BLaER1 treated with 17β-estradiol and CSF1 and Interleukin-3, amounts not matched to agents 10 nM and 100 nM (cell line): ENCODE results near the gene SETMAR.

Source experiments
- H3K27ac ChIP-seq, 11 experiments: shearing (Covaris generic); formaldehyde crosslinking; 2 replicates each; pipeline ENCODE4 v1.8.1; 2022
- H3K27me3 ChIP-seq, 11 experiments: shearing (Covaris generic); formaldehyde crosslinking; 2 replicates each; pipeline ENCODE4 v1.8.1; 2022
- H3K36me3 ChIP-seq, 11 experiments: shearing (Covaris generic); formaldehyde crosslinking; 2 replicates each; pipeline ENCODE4 v1.8.1; 2022
- H3K4me1 ChIP-seq, 10 experiments: shearing (Covaris generic); formaldehyde crosslinking; 2 replicates each; pipeline ENCODE4 v1.8.1; 2022
- H3K4me2 ChIP-seq, 11 experiments: shearing (Covaris generic); formaldehyde crosslinking; 2 replicates each; pipeline ENCODE4 v1.8.1; 2022
- H3K4me3 ChIP-seq, 10 experiments: shearing (Covaris generic); formaldehyde crosslinking; 2 replicates each; pipeline ENCODE4 v1.8.1; 2022
- H3K9ac ChIP-seq, 11 experiments: shearing (Covaris generic); formaldehyde crosslinking; 2 replicates each; pipeline ENCODE4 v1.8.1; 2022
- H3K9me3 ChIP-seq, 11 experiments: shearing (Covaris generic); formaldehyde crosslinking; replicated peaks in 1 of 11; 2 replicates each; pipeline ENCODE4 v1.8.1; 2022
- H4K20me1 ChIP-seq, 11 experiments: shearing (Covaris generic); formaldehyde crosslinking; 2 replicates each; pipeline ENCODE4 v1.8.1; 2022
- Cebpa-rat ChIP-seq, 11 experiments: shearing (Covaris generic); IDR thresholded peaks; 2 replicates each; pipeline ENCODE4 v1.8.1; 2022

SETMAR gene

DNA sequence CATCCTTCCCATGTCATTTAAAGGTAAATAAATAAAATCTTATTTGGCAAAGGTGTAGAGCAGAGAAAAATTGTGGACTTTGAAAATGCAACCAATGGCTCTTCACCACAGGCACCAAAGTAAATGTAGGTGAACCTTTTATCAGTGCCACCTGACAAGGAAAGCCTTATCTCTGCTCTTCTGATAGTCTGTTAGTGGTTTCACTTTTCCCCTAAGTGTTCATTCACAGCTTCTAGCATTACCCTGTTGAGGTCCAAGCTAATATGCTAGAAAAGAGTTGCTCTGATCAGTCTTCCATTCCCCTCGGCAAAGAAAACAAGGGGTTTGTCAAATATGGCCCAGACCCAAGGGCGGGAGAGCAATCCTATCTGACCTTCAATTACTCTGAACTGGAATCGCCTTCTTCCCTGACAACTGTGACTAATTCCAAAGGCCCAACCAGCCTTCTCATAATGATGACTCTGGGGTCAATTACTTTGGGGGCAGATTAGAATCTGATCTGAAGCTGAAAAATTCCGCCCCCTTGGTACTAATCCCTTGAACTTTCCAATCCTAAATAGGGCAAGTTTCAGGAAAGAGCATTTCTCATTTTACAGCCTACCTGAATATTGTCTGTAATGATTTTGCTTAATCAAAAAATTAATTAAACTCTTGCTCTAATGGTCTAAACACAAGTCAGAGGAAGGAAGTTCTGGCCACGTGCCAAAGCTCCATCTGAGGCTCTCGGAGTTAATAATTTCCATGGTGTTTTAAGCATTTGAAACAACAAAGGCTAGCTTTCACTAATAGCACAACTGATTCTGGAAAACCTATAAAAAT is 52.4 kb downstream of the SETMAR start:
- Histone ChIP-seq H3K9me3 (no peaks in the 10 kb centered on the region), H3K9ac (no peak overlapping the region), H3K36me3 (peaks cover 0 to 29% (median 0%) of the 10 kb centered on the region in 11 experiments; a peak in 4 of 22 replicates), H3K4me3 (no peak overlapping the region), H3K27ac (no peak overlapping the region), H4K20me1 (no peaks in the 10 kb centered on the region), H3K4me2 (no peak overlapping the region), H3K27me3 (no peaks in the 10 kb centered on the region), H3K4me1 (peaks cover 0 to 13% (median 0%) of the 10 kb centered on the region in 10 experiments; a peak in 8 of 20 replicates)
- no peak for TF ChIP-seq Cebpa-rat (IDR thresholded peaks at IDR 0.05)

DNA sequence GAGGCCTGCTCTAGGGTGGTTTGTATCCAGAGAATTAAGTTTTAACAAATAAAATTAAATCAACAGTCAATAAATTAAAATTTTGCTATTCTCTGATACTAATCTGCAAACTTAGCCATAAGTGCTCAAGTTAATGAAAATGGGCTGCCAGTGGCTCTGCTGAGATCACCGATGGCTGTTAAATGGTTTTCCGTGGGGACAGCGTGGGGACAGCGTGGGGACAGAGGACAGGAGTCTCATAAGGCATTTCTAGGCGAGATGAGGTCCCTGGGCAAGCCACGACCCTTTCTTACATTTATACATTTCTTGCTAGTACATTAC is 53.0 kb downstream of the SETMAR start:
- TF ChIP-seq Cebpa-rat (IDR thresholded peaks at IDR 0.05) = no peak
- Histone ChIP-seq H3K27ac (no peak overlapping the region), H3K27me3 (no peaks in the 10 kb centered on the region), H3K9ac (no peak overlapping the region), H3K4me3 (no peak overlapping the region), H3K36me3 (peaks cover 0 to 33% (median 0%) of the 10 kb centered on the region in 11 experiments; a peak in 5 of 22 replicates), H4K20me1 (no peaks in the 10 kb centered on the region), H3K4me1 (peaks cover 0 to 10% (median 0%) of the 10 kb centered on the region in 10 experiments; a peak in 8 of 20 replicates), H3K9me3 (no peaks in the 10 kb centered on the region), H3K4me2 (no peak overlapping the region)

DNA sequence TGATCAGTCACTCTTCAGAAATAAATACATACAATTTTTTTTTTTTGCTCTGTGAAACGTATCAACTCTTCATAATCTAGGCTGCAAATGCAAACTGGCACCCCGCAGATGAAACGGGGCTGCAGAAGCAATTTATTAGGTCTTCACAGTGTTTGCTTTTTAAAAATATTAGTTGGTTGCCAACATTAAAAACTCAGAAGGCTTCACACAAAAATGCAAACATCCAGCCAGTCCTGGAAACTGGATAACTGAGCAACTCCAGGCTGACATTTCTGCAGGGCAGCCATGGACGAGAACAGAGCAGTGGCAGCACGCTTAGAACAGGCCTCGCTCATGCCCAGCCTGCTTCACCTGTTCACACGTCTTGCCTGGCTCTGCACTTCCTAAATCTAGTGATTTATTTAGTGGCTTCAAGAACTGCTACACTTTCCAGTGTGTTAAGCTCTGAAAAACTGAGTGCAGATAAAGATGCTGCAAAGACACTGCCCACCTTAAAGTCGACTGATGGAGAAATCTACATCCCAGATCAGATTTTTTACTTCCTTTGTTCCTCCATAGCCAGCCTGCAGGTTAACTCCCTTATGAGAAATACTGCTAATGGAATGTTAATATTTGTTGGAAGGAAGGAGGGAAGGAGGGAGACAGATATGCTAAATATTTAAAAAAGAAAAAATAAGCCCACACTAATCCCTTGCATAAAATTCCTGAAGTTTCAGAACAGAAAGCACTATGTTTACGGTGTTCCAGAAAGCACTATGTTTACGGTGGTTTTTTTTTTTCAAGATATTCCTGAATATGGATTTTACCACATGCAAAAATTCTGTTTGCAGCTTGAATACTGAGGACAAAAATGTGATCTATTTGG is 53.6 kb downstream of the SETMAR start:
- no peaks in the 10 kb centered on the region for H3K27me3 ChIP-seq
- no peaks in the 10 kb centered on the region for H3K9me3 ChIP-seq
- H3K4me1 ChIP-seq = peaks cover 0 to 4% (median 0%) of the 10 kb centered on the region in 10 experiments; a peak in 4 of 20 replicates
- TF ChIP-seq Cebpa-rat (IDR thresholded peaks at IDR 0.05) = no peak
- no peaks in the 10 kb centered on the region for H4K20me1 ChIP-seq
- H3K4me2 ChIP-seq = no peak overlapping the region
- H3K27ac ChIP-seq = no peak overlapping the region
- H3K36me3 ChIP-seq = peaks cover 0 to 39% (median 4%) of the 10 kb centered on the region in 11 experiments; a peak in 13 of 22 replicates
- H3K9ac ChIP-seq = no peak overlapping the region
- no peak overlapping the region for H3K4me3 ChIP-seq

DNA sequence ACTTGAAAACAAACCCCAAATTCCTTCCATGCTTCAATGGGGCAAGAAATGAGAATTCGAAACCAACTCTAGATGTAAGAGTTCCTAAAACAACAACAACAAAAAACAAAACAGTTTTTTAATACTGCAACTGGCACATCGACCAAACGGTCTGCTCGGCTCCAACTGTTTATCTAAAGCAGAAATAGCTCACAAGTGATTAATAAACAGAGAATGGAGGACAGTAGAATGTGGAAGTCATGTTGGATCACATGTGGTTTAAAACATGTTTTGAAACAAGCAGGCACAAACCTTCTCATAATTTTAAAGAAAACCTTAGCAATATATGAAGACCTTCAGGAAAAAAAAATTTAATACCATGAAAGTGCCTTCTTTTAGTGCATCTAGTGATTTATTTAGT is 55.1 kb downstream of the SETMAR start:
- Histone ChIP-seq H4K20me1 (no peaks in the 10 kb centered on the region), H3K9ac (no peak overlapping the region), H3K9me3 (no peaks in the 10 kb centered on the region), H3K4me1 (no peaks in the 10 kb centered on the region), H3K27ac (no peak overlapping the region), H3K4me3 (no peak overlapping the region), H3K27me3 (no peaks in the 10 kb centered on the region), H3K4me2 (no peak overlapping the region), H3K36me3 (peaks cover 0 to 50% (median 8%) of the 10 kb centered on the region in 11 experiments; a peak in 14 of 22 replicates)
- no peak for TF ChIP-seq Cebpa-rat (IDR thresholded peaks at IDR 0.05)

DNA sequence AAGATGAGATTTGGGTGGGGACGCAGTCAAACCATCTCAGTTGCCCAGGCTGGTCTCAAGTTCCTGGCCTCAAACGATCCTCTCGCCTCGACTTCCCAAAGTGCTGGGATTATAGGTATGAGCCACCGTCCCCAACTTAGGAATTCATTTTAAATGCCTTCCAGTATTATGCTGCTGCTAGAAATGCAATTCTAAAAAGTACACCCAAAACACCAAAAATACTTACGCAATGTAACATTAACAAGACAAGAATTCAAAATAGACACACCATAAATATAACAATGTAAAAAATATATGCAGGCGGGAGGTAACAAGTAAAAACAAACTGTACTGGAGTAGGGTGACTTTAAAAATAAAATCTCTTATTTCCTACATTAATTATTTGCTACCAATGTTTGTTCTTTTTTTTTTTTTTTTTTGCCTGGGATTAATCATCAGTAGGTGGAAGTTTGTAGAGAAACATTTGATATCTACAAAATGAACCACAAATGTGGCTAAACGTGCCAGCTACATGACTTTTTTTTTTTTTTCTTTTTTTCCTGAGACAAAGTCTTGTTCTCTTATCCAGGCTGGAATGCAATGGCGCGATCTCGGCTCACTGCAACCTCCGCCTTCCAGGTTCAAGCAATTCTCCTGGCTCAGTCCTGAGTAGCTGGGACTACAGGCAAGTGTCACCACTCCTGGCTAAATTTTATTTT is 56.8 kb downstream of the SETMAR start:
- H3K4me1 ChIP-seq = no peaks in the 10 kb centered on the region
- H3K4me2 ChIP-seq = no peak overlapping the region
- H3K27me3 ChIP-seq = no peaks in the 10 kb centered on the region
- no peak overlapping the region for H3K4me3 ChIP-seq
- no peak overlapping the region for H3K9ac ChIP-seq
- no peaks in the 10 kb centered on the region for H3K9me3 ChIP-seq
- H4K20me1 ChIP-seq = no peaks in the 10 kb centered on the region
- H3K36me3 ChIP-seq = peaks cover 0 to 46% (median 8%) of the 10 kb centered on the region in 11 experiments; a peak in 14 of 22 replicates
- H3K27ac ChIP-seq = no peak overlapping the region
- TF ChIP-seq Cebpa-rat (IDR thresholded peaks at IDR 0.05) = no peak

DNA sequence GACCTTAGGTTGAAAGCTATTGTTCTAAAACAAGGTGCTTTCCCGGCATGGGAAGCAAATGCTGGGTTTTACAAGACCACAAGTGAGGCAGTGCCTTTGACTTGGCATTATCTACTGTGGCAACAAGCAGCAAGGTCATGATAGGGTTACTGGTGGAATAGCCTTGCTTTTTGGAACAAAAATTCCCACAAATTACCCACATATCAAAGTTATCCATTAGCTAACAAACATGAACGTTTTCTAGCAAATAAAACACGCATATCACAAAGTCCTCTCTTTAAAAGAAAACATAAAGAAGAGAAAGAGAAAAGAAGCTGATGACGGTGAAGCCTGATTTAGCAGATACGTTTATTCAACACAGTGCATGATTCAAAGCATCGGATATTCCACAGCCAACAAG is 57.6 kb downstream of the SETMAR start:
- no peaks in the 10 kb centered on the region for H3K4me1 ChIP-seq
- no peak for TF ChIP-seq Cebpa-rat (IDR thresholded peaks at IDR 0.05)
- no peaks in the 10 kb centered on the region for H3K9me3 ChIP-seq
- no peak overlapping the region for H3K9ac ChIP-seq
- H4K20me1 ChIP-seq = no peaks in the 10 kb centered on the region
- no peak overlapping the region for H3K4me2 ChIP-seq
- H3K4me3 ChIP-seq = no peak overlapping the region
- no peak overlapping the region for H3K27ac ChIP-seq
- no peaks in the 10 kb centered on the region for H3K27me3 ChIP-seq
- H3K36me3 ChIP-seq = peaks cover 0 to 46% (median 8%) of the 10 kb centered on the region in 11 experiments; a peak in 14 of 22 replicates

DNA sequence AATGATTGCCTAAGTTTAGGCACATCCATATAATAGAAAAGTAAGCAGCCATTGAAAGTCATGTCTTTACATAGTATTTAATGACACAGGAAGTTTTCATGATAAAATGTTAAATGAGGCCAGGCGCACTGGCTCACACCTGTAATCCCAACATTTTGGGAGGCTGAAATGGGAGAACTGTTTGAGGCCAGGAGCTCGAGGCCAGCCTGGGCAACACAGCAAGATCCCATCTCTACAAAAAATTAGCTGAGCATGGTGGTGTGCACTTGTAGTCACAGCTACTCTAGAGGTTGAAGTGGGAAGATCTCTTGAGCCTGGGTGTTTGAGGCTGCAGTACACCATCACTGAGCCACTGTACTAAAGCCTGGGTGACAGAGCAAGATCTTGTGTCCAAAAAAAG is 59.4 kb downstream of the SETMAR start:
- TF ChIP-seq Cebpa-rat (IDR thresholded peaks at IDR 0.05) = no peak
- Histone ChIP-seq H3K27me3 (no peaks in the 10 kb centered on the region), H3K36me3 (peaks cover 0 to 40% (median 8%) of the 10 kb centered on the region in 11 experiments; a peak in 14 of 22 replicates), H3K4me3 (no peak overlapping the region), H3K4me1 (no peaks in the 10 kb centered on the region), H3K9ac (no peak overlapping the region), H4K20me1 (no peaks in the 10 kb centered on the region), H3K9me3 (no peaks in the 10 kb centered on the region), H3K27ac (no peak overlapping the region), H3K4me2 (no peak overlapping the region)
